C4-2B (cell line): ENCODE data around the gene RANGAP1.

Source experiments
- ZFX ChIP-seq: fragments of 450-650 bp; IDR thresholded peaks from 2 replicates; pipeline ENCODE4 v1.6.1; 2017
- TF ChIP-seq, protein P1 (sequence below): fragments of 450-650 bp; conservative IDR thresholded peaks from 2 replicates; pipeline ENCODE4 v1.5.1; 2017; ENCODE audit warnings: mild to moderate bottlenecking

DNA sequence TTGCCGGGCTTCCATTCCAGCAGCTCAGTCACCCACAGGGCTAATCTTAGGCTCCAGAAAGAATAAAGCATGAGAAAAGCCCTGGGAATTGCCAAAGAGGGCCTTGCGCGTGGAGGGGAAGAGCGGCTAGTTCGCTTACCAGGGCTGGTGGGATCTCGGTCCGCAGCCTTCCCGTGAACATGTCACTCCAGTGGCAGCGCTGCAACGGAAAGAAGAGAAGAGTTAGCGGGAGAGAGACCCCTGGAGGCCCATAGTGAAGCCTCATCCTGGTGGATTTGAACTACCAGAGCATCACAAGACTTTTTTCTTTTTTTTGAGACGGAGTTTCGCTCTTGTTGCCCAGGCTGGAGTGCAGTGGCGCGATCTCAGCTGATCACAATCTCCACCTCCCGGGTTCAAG, 18.0 kb downstream of the RANGAP1 start:
- TF ChIP-seq, protein P1, sequence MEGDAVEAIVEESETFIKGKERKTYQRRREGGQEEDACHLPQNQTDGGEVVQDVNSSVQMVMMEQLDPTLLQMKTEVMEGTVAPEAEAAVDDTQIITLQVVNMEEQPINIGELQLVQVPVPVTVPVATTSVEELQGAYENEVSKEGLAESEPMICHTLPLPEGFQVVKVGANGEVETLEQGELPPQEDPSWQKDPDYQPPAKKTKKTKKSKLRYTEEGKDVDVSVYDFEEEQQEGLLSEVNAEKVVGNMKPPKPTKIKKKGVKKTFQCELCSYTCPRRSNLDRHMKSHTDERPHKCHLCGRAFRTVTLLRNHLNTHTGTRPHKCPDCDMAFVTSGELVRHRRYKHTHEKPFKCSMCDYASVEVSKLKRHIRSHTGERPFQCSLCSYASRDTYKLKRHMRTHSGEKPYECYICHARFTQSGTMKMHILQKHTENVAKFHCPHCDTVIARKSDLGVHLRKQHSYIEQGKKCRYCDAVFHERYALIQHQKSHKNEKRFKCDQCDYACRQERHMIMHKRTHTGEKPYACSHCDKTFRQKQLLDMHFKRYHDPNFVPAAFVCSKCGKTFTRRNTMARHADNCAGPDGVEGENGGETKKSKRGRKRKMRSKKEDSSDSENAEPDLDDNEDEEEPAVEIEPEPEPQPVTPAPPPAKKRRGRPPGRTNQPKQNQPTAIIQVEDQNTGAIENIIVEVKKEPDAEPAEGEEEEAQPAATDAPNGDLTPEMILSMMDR = no peak
- no peak for TF ChIP-seq ZFX
